GM12892 (cell line): ENCODE results near the gene TSHZ3.

Experiments
- POLR2A ChIP-seq: IDR thresholded peaks from 2 replicates; pipeline ENCODE4 v1.6.1; 2011; ENCODE audit warnings: low read depth, low read length, control low read depth
- POLR2AphosphoS5 ChIP-seq: IDR thresholded peaks from 2 replicates; pipeline ENCODE4 v1.6.1; 2011; ENCODE audit warnings: low read depth, low read length, control low read depth
- TAF1 ChIP-seq: IDR thresholded peaks from 2 replicates; pipeline ENCODE4 v1.6.1; 2011; ENCODE audit warnings: low read depth, mild to moderate bottlenecking, control low read depth, low read length, borderline replicate concordance

DNA sequence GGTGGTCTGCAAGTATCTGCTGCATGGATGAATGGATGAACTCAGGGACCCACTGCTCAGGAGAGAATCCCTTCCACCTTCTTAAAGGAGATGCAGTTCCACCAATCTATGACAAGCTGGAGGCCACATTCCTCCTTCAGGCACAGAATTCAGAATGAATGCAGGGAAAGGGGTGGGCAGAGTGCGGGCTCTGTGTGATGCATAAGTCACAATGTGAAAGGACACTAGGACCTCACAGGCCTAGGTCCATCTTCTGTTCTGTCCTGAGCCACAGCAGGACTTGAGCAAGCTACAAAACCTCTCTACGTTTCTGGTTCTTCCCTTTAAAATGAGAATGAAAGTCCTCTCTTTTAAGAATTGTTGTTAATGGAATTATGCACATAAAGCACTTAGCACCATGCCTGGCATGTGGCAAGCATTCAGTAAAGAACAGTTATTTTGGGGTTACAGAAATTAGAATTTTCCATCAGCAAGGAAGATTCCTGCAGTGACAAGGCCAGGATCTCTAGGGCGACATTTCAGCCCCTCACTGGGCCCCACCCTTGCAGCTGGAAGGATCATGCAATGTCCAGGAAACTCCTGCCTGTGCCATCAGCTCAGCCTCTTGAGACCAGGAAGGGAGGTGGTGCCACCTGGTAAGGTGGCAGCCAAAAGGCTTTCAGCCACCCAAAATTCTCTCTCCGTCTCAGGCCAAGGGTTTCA lies 38.7 kb downstream of the TSHZ3 start:
- no peak for TF ChIP-seq POLR2A
- no peak for TF ChIP-seq POLR2AphosphoS5
- no peak for TF ChIP-seq TAF1
